NCI-H1048 (cell line): Measurements from ENCODE around the gene SLC19A1.

Source experiments
- DNase-seq: peaks from one replicate; lab custom pipeline; 2025; lab: John Stamatoyannopoulos, UW

Gene SLC19A1

GRCh38 chr21:45466330-45467220 is 75.7 kb downstream of the SLC19A1 start:
- DNase-seq = no peak

- no peak for DNase-seq
Observed at GRCh38 chr21:45465611-45466329, 76.5 kb downstream of the SLC19A1 start.

- no peak for DNase-seq
Observed at GRCh38 chr21:45465105-45465504, 77.1 kb downstream of the SLC19A1 start.

GRCh38 chr21:45464309-45464708 is 77.9 kb downstream of the SLC19A1 start:
- no peak for DNase-seq

GRCh38 chr21:45463871-45464270 is 78.4 kb downstream of the SLC19A1 start:
- no peak for DNase-seq

GRCh38 chr21:45461806-45462341 is 80.4 kb downstream of the SLC19A1 start:
- DNase-seq = no peak

GRCh38 chr21:45461369-45461750 is 80.9 kb downstream of the SLC19A1 start:
- no peak for DNase-seq

GRCh38 chr21:45460611-45461368 is 81.5 kb downstream of the SLC19A1 start:
- DNase-seq = no peak

- DNase-seq = no peak
Observed at GRCh38 chr21:45460011-45460565, 82.2 kb downstream of the SLC19A1 start.

- no peak for DNase-seq
Observed at GRCh38 chr21:45459171-45460010, 82.8 kb downstream of the SLC19A1 start.

- DNase-seq = no peak
Observed at GRCh38 chr21:45458281-45459170, 83.7 kb downstream of the SLC19A1 start.

GRCh38 chr21:45457832-45458172 is 84.4 kb downstream of the SLC19A1 start:
- no peak for DNase-seq

- no peak for DNase-seq
Observed at GRCh38 chr21:45457161-45457831, 84.9 kb downstream of the SLC19A1 start.

- DNase-seq = no peak
Observed at GRCh38 chr21:45456584-45457160, 85.6 kb downstream of the SLC19A1 start.

- no peak for DNase-seq
Observed at GRCh38 chr21:45455674-45456583, 86.3 kb downstream of the SLC19A1 start.

GRCh38 chr21:45454926-45455673 is 87.1 kb downstream of the SLC19A1 start:
- no peak for DNase-seq
